HUES48 (cell line): ENCODE measurements around the gene MYOCOS.

Experiments
- H3K27ac ChIP-seq: one replicate; pipeline ENCODE4 v1.7.0; 2013; ENCODE audit warnings: low read depth, low read length, inconsistent platforms
- H3K27me3 ChIP-seq: 2 replicates; pipeline ENCODE4 v1.6.1; 2013; ENCODE audit warnings: mild to moderate bottlenecking, low read length; ENCODE audit not compliant: control insufficient read depth, insufficient read depth
- H3K36me3 ChIP-seq: 2 replicates; pipeline ENCODE4 v1.6.1; 2013; ENCODE audit warnings: low read length; ENCODE audit not compliant: control insufficient read depth, insufficient read depth
- H3K4me1 ChIP-seq: 2 replicates; pipeline ENCODE4 v1.6.1; 2013; ENCODE audit warnings: mild to moderate bottlenecking, low read length; ENCODE audit not compliant: control insufficient read depth, insufficient read depth
- H3K4me3 ChIP-seq: 2 replicates; pipeline ENCODE4 v1.5.1; 2013; ENCODE audit warnings: mild to moderate bottlenecking, low read depth, low read length
- H3K9ac ChIP-seq: 2 replicates; pipeline ENCODE4 v1.6.1; 2013; ENCODE audit warnings: mild to moderate bottlenecking, low read depth, low read length, moderate library complexity
- H3K9me3 ChIP-seq: 2 replicates; pipeline ENCODE4 v1.6.1; 2013; ENCODE audit warnings: low read length; ENCODE audit not compliant: control insufficient read depth, insufficient read depth

Gene MYOCOS

DNA sequence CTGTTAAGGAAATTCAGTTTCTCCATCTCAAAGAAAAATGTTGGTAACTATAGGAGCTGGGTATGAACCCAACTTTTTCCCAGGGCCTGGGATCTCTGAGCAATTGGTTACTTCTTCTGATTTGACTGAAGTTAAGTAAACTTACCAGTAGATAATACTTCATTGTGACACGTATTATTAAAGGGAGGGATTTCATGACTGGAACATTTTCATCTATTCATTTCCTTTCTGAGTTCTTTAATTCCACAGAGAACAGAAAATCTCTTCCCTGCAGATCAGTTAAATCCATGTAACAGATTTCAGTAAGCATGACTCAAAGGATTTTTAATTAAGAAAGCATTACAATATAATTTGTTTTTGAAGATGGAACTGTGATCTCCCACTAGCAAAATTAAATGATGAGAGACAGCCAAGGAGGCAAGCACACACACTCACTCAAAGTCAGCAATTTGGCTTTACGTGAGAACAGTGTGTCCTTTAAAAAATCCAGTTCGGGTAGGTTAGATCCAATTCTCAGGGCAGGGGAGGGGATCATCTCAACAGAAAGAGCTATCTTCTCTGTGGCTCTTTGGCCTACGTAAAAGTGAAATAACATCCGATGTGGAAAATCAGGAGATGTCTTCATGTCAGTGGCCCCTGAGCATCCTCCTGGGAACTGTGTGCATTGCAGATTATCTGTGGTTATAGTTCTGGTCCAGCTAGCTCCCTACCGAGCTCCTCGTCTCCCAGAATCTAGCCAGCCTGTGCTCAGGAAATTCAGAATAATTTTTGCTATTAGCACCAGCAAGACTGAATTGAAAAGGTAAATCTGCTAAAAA is 41.2 kb downstream of the MYOCOS start:
- no peaks in the 10 kb centered on the region for H3K9me3 ChIP-seq
- H3K4me3 ChIP-seq: no peak overlapping the region
- no peak overlapping the region for H3K27ac ChIP-seq
- no peak overlapping the region for H3K9ac ChIP-seq
- H3K4me1 ChIP-seq: peaks cover 3% of the 10 kb centered on the region; the same call in 1 of the 2 replicates
- H3K27me3 ChIP-seq: no peaks in the 10 kb centered on the region
- H3K36me3 ChIP-seq: no peaks in the 10 kb centered on the region

DNA sequence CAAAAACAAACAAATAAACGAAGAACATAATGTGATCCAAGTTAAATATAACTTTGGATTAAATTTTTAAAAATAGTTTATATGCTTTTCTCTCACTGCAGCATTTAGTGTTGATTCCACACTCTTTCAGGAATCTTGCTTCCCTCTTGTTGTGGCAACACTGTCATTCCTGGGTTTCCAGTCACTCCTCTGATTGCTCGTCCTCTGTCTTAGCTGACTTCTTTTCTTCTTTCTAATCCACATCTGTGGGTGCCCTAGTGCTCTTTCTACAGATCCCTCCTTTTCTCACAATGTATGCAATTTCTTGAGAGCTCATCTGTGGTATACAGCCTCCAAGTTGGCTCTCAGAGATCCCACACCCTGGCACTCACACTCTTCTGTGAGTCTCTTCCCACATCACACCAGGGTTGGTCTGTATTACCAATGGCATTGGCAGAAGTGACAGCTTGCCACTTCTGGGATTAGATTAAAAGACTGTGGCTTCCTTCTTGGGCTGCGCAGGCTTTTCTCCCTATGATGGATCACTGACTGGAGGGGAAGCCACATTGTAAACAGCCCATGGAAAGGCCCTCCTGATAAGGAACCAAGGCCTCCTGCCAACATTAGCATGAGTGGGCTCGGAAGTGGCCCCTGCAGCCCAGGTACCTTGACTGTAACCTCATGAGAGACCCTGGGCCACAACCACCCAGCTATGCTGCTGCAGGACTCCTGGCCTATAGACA is 42.0 kb downstream of the MYOCOS start:
- Histone ChIP-seq H3K9ac (no peak overlapping the region), H3K27me3 (no peaks in the 10 kb centered on the region)

GRCh38 chr1:171664976-171665375 is 42.9 kb downstream of the MYOCOS start:
- peaks cover 3% of the 10 kb centered on the region; the same call in 1 of the 2 replicates for H3K4me1 ChIP-seq
- H3K4me3 ChIP-seq: no peak overlapping the region

More for the DNA sequence above, 42.0 kb downstream of the MYOCOS start:
- no peak overlapping the region for H3K27ac ChIP-seq
- no peak overlapping the region for H3K4me3 ChIP-seq
- no peaks in the 10 kb centered on the region for H3K9me3 ChIP-seq
- H3K4me1 ChIP-seq: peaks cover 3% of the 10 kb centered on the region; the same call in 1 of the 2 replicates
- H3K36me3 ChIP-seq: no peaks in the 10 kb centered on the region

DNA sequence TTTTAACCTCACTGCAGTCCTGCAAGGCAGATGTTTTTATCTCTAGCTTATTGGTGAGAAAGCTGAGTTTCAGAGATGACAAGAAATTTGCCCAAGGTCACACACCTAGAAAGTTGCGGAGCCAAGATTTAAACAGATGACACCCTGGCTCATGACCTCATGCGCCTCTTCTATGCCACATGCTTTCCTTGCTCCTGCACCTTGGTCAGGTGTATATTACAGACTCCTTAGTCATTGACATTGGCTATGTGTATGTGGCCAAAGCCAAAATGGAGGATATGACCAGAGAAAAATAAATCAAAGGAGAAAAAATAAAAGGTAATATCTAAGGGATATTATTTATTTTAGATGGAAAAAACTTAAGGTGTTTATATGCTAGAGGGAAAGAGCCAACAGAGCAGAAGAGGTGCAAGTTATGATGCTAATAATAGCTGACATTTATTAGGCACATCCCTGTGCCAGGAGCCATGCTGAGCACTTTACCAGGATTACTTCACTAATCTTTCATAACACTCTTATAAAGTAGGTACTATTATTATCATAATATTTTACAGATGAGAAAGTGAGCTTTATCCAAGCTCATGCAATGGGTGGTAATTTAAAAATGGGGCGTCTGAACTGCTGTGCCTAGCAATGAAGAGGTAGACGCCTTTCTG is 44.2 kb downstream of the MYOCOS start:
- H3K36me3 ChIP-seq: no peaks in the 10 kb centered on the region
- no peak overlapping the region for H3K9ac ChIP-seq
- H3K9me3 ChIP-seq: no peaks in the 10 kb centered on the region
- H3K27ac ChIP-seq: no peak overlapping the region
- no peaks in the 10 kb centered on the region for H3K27me3 ChIP-seq
- H3K4me3 ChIP-seq: no peak overlapping the region
- peaks cover 2% of the 10 kb centered on the region; the same call in 1 of the 2 replicates for H3K4me1 ChIP-seq

More at GRCh38 chr1:171664976-171665375, 42.9 kb downstream of the MYOCOS start:
- Histone ChIP-seq H3K27me3 (no peaks in the 10 kb centered on the region), H3K36me3 (no peaks in the 10 kb centered on the region), H3K27ac (no peak overlapping the region), H3K9me3 (no peaks in the 10 kb centered on the region), H3K9ac (no peak overlapping the region)

DNA sequence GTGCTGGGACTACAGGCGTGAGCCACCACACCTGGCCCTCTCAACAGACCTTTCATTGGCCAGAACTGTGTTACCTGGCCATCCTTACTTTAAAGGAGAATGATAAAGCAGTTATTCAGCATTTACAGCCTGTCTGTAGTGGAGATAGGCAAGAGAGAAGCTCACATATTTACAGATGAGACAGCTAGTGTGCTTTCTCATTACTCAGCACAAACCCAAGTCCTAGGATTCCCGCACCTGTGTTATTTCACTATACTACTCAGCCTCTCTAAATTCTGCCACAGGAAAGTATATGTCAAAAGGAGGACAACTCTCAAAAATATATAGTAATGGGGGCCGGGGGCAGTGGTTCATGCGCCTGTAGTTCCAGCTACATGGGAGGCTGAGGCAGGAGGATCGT is 46.3 kb downstream of the MYOCOS start:
- Histone ChIP-seq H3K27me3 (no peaks in the 10 kb centered on the region), H3K4me1 (no peaks in the 10 kb centered on the region), H3K9me3 (no peaks in the 10 kb centered on the region), H3K27ac (no peak overlapping the region), H3K36me3 (no peaks in the 10 kb centered on the region), H3K9ac (no peak overlapping the region), H3K4me3 (no peak overlapping the region)

- H3K27ac ChIP-seq: no peak overlapping the region
- no peak overlapping the region for H3K9ac ChIP-seq
- H3K4me1 ChIP-seq: no peaks in the 10 kb centered on the region
- H3K4me3 ChIP-seq: no peak overlapping the region
- no peaks in the 10 kb centered on the region for H3K27me3 ChIP-seq
- H3K36me3 ChIP-seq: no peaks in the 10 kb centered on the region
- H3K9me3 ChIP-seq: no peaks in the 10 kb centered on the region
Measured at GRCh38 chr1:171670739-171671138, 48.7 kb downstream of the MYOCOS start.

DNA sequence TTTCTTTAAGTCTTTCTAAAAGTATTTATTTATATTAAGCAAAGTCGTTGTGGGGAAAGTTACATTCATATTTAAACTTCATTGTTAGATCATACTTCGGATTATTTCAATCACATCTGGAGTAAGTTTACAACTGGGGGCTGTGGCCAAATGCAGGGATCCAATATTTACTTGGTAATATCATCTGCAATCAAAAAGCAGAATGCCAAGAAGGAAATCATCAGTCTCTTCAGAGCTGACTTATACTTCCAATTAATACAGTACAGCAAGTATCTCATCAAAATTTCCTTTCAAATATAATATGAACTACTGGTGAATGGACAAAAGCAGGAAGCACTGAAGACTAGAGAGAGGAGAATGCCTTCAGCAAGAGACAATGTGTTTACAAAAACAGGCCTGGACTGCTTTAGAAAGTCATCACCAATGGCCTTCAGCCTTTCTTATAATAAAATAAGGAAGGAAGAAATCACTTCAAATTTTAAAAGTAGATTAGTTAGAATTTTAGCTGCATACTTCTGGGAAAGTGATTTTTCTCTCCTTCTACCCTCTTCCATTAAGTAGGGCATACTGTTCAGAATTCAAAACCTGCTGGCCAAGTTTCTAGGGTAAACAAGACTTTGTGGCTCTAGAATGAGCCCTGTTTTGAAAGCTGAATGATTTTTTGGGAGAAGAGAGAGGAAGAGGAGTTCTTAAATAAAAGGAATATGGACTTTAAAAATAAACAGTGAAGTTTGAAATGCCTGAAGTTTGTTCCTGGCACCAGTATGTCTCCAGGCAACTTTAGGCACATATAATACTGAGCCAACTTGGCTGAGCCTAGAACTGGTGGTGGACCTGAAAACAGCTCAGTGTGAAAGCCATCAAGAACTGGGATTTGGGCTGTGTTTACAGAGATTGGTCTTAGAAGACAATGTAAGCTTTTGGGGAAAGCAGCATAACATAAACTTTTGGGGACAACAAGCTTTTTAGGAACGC is 52.7 kb downstream of the MYOCOS start:
- H3K9ac ChIP-seq: no peak overlapping the region
- H3K4me3 ChIP-seq: no peak overlapping the region
- no peak overlapping the region for H3K27ac ChIP-seq
- H3K9me3 ChIP-seq: no peaks in the 10 kb centered on the region
- H3K27me3 ChIP-seq: no peaks in the 10 kb centered on the region
- no peaks in the 10 kb centered on the region for H3K36me3 ChIP-seq
- H3K4me1 ChIP-seq: no peaks in the 10 kb centered on the region
